Stimulated activated CD8-positive, alpha-beta memory T cell treated with anti-CD3 and anti-CD28 coated beads, Interleukin-15, amount 100 ng/mL, for 4 hours (primary cell): ENCODE data around the gene TMEM220.

Experiments used
- DNase-seq, 2 donors: peaks; one replicate each; pipeline ENCODE4 v3.0.0-alpha.2; 2020; ENCODE audit warnings: low read depth in 2 of 2

TMEM220 gene

DNA sequence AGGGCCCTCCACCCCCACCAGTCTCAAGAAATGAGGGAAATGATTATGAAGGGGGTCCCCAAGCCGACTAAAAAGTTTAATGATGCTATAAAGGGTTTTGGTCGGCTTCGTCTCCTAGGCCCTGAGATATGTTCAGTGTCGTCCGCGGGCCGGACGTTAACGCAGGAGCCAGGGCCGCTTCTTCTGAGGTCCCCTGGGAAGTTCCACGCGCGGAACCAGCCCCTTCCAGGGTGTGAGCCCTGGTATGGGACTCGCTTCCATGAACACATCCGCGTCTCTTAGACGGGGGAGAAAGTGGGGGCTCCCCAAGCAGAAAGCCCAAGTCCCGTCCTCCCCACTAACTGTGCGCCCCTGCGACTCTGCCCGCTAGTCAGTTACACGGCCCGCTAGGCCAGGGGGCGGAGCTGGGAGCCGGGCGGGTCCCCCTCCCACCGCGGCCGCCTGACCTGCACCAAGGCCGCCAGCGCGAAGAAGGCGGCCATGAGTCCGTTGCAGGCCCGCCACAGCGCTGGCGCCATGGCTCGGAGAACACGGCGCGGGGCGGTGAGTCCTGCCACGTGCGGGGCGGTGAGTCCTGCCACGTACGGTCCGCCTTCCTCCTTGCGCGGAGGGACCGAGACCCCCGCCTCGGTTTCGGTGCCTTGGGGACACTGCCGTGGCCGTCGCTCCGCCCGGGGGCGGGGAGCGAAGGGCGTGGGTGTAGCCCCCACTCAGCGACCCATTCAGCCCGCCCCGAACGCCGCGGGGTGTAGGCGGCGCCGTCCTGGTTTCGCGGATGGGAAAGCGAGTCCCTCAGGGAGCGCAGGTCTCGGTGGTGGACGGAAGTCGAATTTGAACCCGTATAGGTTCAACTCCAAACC is at the start of gene TMEM220:
TSS of gene TMEM220 (minus strand) at position 690 of the 860 bp plus-strand sequence. CDS start at position 518, 172 bp downstream.
- peak in 1 of 2 donors; percentile 36 for DNase-seq

DNA sequence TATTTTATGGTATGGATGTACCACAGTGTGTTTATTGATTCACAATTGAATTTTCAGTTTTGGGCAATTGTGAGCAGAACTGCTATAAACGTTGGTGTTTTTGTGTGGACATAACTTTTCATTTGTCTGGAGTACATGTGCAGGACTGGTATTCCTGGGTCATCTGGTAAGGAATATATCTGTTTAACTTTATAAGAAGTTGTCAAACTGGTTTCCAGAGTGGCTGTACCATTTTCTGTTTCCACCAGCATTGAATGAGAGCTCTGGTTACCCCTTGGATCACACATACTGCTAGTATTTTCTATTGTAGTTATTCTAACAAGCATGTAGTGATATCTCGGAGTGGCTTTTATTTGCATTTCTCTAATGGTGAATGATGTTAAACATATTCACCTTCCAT is 49.8 kb upstream of the TMEM220 start:
- DNase-seq, result no peak

DNA sequence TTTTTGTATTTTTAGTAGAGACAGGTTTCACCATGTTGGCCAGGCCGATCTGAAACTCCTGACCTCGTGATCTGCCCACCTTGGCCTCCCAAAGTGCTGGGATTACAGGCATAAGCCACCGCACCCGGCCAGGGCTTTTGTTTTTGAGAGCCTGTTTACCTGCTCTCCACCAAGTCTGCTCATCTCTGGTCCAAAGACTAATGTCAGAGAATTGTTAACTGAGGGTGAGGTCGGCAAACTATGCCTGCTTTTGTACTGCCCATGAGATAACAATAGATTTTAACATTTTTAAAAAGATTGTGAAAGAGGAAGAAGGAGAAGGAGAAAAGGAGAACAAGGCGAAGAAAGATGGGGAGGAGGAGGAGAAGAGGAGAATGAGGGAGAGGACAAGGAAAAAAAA is 48.1 kb upstream of the TMEM220 start:
- no peak for DNase-seq

DNA sequence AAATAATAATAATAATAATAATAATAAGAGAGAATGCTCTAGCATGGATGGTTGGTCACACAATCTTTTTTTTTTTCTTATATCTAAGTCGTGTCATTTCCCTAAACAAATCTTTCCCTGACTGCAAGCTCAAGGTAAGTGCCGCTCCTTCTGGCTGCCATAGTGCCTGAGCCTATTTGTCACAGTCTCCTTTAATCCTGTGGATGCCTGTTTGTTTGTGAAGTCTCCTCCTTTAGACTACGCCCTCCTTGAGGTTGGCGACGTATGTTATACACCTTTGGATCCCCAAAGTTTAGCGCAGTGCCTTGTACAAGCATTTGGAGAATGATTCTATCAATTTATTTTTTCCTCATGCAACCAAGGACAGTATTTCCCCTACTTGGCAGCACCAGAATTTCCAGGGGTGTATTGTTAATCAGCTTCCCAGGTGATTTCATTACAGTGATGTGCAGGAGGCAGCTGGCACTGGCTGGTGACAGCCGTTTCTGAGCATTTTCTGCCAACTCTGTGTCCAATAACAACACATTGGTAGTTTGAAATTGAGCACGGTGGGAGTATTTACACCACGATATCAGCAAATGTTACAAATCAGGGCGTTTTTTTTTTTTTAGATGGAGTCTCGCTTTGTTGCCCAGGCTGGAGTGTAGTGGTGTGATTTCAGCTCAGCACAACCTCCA is 47.4 kb upstream of the TMEM220 start:
- no peak for DNase-seq

DNA sequence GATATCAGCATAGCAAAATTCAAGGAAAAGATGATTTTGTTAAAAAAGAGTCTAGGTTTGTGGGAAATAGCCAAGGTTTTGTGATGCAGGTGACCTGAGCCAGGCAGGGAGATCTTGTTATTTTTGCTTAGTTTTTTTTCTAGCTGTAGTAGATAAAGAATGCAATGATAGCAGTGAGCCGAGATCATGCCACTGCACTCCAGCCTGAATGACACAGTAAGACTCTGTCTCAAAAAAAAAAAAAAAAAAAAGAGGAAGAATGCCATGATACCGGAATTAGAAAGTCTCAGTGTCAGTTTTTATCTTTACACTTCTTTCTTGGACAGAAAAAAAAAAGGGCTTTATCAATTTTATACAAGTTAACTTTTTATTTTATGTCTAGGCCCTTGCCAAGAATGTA is 46.6 kb upstream of the TMEM220 start:
- no peak for DNase-seq

DNA sequence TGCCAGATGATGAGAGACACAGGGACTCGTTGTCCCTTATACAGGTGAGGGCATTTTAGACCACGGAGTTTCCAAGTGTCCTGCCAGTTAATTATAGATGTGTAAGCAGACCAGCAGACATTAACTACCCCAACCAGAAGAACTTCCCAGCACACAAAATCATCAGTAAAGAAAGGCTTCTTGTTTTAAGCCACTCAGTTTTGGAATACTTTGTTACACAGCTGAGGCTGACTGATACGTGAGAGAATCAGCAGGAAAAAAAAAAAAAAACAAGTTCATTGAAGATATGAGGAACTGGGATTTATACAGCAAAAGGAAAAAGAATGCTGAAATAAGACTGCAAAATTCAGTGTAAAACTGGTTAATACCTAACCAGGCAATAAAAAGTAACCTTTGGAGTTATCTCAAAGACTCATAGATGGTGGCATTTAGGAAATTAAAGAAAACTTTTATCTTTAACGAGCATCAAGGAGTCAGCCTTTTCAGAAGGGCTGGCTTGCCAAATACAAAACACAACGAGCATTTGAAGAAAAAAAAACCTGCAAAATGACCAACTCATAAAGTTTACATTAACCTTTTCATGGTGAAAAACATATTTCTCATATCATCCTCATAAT is 46.0 kb upstream of the TMEM220 start:
- DNase-seq, result no peak

DNA sequence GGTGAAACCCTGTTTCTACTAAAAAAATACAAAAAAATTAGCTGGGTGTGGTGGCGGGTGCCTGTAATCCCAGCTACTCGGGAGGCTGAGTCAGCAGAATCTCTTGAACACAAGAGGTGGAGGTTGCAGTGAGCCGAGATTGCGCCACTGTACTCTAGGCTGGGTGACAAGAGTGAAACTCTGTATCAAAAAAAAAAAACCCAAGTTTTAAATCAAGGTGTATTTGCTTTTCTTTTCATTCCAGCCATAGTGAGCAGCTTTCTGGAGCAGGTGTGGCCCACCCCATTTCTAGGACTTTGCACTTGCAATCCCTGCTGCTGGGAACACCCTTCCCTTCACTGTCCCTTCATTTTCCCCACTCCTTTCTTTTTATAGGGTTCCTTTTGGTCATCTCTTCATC is 45.2 kb upstream of the TMEM220 start:
- no peak for DNase-seq

DNA sequence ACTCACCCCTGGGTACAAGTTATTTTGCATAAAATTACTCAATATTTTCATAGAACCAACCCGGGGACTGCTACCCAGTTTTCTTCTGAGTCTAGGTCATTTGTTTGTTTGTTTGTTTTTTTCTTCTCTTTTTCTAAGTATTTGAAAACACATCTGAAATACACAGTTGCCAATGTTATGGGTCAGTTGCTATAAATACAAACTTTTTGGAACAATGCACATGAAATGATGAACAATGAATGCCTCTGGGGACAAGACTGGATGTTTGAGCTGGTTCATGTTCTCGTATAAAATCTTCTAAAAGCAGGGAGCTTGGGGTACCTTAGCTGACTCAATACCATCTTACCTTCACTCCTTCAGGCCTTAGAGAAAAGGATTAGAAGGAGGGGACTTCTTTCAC is 43.6 kb upstream of the TMEM220 start:
- DNase-seq, result no peak

DNA sequence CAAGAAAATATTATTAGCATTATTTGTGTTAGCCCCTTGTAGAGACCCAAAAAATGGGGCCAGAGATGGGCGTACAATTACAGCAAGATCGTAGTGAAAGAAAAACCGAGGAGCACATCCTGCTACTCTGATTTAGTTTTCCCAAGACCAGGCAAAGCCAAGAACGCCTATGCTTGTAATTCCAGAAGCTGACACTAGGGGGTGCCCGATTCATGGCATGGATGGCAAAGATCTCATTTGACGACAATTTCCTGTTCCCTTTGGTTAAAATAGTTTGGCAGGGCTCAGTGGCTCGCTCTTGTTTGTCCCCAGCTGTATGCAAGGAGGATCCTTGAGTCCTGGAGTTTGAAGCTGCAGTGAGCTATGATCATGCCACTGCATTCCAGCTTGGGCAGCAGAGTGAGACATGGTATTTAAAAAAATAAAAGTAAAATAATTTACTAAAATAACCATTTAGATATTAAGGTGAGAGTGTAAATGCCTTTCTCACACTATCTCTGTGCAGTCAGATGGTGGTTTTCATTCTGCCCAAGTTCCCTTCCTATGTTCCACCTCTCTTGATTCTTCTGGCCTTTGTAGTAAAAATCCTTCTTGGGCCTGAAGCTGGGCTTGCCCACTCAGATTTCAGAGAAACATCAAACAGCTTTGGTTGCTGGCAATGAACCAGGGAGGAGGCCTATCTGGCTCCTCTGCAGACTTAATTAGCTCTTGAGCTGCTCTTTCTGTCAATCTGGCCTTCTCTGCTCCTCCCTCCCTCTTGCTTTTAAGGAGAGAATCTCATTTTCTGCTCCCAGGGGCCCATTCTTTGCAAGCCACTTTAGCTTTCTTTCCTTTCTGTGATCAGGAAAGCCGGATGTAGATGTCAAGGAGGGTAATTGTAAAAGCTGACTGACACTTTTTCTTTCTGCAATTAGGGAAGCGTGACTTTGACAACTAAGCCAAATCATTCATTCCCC is 42.9 kb upstream of the TMEM220 start:
- no peak for DNase-seq

DNA sequence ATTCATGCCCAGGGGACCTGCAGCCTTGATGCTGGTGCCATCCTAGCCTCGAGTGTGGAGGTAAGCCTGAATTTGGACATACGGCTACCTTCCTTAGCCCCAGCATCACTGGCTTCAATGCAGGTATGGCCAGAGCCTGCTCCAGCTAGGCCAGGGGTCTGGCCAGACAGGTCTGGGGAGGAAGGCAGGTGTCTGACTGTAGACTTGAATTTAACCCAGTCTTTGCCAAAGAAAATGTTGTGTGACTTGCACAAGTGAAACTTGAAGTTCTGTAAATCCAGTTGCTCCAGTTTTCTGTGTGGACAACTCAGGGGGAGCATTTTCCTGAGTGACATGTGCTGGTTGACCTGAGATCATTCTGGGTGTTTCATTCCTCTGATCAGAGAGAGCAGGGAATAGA is 41.3 kb upstream of the TMEM220 start:
- DNase-seq, result no peak

DNA sequence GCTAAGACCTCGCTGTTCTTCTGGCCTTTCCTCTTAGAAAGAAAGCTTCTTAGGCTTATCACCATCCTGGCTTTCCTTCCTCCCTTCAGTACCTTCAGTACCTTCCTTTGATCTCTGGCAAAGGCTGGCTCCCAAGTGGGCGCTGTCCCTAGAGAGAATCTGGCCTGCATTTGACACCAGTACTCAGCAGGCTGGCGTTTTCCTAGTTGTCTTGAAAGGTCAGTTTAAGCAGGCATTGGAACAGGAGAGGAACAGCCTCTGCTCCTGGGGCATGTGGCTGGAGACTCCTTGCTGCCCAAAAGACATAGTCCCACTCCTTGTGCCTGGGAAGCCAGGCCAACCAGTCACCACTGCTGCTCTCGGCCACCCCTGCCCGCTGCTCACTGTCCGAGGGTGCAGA is 40.0 kb upstream of the TMEM220 start:
- DNase-seq, result no peak

DNA sequence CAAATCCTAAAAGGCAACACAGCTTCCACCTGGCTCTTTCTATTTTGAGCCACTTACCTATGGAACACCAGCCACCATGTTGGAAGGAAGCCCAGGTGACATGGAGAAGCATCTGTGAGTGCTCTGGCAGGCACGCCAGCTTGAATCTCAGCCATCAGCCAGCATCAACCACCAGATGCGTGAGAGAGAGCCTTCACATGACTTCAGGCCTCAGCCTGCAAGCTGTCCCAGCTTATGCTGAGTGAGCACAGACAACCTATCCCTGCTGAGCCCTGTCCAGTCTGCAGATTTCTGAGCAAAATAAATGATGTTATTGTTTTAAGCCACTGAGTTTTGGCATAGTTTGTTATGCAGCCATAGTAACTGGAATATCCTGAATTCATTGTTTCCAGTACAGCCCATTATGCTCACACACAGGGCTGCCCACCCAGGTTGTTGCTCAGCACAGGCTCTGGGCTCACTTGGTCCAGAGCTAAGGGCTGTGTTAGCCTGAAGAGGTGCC is 39.0 kb upstream of the TMEM220 start:
- no peak for DNase-seq

DNA sequence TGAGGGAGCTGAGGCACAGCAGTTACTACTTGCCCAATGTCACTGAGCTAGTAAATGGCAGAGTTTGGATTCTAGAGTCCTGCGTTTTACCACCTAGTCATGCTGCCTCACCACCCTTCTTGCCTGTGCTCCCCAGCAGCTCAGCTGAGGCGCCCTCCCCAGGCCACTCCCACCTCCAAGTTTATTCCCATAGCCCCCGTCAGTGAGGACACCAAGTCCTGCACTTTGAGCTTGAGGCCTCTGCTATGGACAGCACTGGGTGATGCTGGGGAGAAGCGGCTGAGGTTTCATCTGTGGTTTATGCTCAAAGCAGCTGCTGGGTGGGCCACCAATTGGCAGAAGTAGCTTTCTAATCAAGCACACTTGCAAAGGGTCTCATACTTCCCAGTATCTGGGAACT is 37.4 kb upstream of the TMEM220 start:
- DNase-seq, result no peak

DNA sequence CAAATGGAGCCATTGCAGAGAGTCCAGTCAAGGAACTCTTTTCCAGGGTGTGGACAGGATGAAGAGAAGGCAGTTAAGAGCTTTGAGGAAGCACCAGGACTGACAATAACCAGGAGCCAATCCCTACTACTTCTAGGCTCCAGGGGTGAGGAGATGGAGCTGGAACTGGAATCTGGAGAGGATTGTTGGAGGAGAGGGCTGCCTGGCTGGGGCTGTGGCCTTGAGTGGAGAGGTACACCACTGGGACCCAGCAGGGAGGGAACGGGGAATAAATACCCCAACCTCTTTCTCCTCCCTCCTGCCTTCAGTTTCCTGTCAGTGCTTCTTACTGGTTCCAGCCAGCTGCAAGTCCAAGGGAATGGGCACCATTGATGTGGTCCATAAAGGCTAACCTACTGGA is 32.2 kb upstream of the TMEM220 start:
- DNase-seq, result no peak

DNA sequence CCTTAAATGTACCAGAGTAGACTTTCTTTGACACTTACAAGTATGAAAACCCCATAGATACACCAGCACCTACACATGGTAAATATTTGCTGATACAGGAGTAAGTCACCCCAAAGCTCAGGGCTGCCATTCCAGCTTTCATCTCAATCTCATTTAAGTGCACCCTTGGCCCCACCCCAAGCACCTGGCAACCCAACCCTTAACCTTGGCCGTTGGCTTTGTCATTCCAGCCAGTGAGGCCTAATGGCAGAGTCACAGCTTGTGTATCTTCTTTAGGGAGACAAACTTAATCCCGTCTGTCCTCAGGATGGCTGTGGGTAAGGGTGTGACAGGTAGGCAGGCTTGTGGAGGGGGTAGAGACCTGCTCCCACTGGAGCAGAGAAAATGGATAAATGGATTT is 31.5 kb upstream of the TMEM220 start:
- no peak for DNase-seq

DNA sequence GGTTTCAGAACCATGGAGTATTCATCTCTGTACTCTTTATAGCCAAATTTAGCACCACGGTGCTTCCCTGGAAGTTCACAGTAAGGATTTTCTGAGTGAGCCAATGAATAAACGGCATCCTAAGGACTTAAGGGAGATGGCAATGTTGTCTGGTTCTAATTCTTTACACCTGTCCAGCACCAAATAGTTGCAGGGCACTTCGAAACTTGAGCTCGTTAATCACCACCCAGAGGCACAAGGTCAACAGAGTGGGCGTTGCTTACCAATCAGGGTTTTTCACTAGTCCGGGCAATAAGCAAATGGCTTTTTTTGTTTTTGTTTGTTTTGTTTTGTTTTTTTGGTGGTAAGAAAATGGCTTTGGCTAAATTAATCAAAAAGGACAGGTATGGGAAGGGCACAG is 28.2 kb upstream of the TMEM220 start:
- DNase-seq, result no peak

DNA sequence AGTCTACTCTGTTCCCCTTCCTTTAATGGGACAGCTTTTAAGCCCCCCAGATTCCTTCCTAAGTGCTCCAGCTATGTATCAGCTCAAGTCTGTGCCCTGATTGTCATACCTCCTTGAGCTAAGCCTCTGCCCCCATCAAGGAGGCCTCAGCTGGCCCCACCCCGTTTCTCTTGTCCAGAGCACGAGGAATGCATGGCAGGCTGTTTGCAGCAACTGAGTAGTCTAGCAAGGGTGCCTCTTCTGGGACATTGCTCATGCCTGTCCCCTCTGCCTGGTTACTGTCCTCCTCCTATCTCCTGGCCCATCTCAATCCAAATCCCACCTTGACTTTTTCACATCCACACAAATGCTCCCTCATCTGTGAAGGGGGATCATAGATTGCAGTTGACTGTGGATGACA is 27.8 kb upstream of the TMEM220 start:
- DNase-seq, result no peak

DNA sequence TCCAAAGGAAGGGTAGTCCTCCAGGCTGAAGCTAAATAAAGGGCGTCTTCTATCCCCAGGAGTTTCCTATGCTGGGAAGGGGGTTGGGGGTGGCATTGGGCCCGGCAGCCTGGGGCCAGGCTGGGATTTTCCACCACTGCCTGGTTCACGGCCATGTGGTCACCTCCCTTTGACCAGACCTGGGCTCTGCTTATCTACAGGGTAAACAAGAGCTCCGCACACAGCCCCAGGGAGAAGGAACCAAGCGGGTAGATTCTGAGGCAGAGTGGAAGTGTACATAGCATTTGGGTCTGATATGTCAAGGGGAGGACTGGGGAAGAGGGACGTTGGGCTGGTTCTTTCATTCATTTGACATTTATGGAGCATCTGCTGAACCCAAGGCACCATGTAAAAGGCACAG is 27.2 kb upstream of the TMEM220 start:
- no peak for DNase-seq

DNA sequence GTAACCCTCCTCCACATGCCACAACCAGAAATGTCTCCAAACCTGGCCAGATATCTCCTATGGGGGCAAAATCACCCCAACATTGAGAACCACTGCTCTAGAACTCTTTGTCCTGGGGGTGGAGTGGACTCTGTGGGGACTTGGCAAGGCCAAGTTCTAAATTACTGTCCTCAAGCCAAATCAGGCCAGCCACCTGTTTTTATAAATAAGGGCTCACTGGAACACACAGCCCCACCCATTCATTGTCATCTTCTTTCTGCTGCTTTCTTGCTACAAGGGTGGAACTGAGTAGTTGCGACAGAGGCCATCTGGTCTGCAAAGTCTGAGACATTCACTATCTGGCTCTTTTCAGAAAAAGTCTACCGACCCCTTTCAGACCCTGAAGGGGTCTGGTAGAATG is 26.8 kb upstream of the TMEM220 start:
- no peak for DNase-seq

DNA sequence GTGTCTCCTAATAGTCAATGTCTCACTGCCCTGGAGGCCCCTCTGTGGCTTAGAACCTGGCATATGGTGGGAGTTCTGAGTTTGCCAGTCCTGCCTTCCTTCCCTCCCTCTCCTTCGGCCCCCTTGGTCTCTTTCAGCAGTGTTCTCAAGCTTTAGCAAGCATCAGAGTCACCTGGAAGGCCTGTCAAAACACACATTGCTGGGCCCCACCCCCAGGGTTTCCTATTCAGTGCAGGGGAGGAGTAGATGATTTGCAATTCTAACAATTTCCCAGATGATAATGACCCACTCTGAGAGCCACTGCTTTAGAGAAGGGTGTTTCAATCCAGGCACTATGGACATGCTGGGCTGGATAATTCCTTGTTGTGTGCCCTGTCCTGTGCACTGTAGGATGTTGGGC is 26.4 kb upstream of the TMEM220 start:
- no peak for DNase-seq

DNA sequence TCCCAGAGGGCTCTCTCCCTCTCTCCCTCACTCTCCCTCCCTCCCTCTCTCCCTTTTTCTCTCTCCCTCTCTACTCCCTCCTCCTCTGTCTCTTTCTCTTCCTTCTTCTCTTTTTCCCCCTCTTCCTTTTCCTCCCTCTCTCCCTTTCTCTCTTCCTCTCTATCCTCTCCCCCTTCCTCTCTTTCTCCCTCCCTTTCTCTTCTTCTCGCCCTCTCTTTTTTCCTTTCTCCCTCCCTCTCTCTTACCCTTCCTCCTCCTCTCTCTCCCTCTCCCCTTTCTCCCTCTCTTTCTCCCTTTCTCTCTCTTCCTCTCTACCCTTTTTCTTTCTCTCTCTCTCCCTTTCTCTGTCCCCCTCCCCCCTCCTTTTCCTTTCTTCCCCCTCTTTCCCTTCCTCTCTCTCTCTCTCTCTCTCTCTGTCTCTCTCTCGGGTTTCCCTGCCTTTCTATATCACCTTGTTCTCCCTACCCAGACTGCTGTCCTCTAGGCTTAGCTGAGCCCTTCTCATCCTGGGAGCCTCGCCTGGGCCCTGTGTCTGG is 25.8 kb upstream of the TMEM220 start:
- no peak for DNase-seq
